Measurements from ENCODE around the gene CMTM8.

GRCh38 chr3:32254268-32254667, 15.8 kb downstream of the CMTM8 start:
- TF ChIP-seq CTCF (IDR thresholded peaks at IDR 0.05) (no peak), POLR2A (IDR thresholded peaks at IDR 0.05) (no peak)
